Upper lobe of right lung (tissue), 1 donor: ENCODE measurements around the gene VWA5B1. TPM values are rescaled to one million over a fixed set of nuclear protein-coding genes. Genes with fewer than 3 reads are reported as not detected.

Experiments used
- ATAC-seq: fragments of 200-7000 bp; cut with Tn5 transposase; one replicate; pipeline ENCODE4 v1.9.1; 2020; ENCODE audit warnings: mild to moderate bottlenecking, moderate library complexity
- DNase-seq: peaks from one replicate; pipeline ENCODE4 v3.0.0-alpha.2; 2020
- H3K27ac ChIP-seq: fragments of 200-600 bp; one replicate; pipeline ENCODE4 v1.8.0; 2022
- H3K27me3 ChIP-seq: fragments of 200-600 bp; one replicate; pipeline ENCODE4 v1.8.0; 2022; ENCODE audit warnings: mild to moderate bottlenecking
- H3K36me3 ChIP-seq: fragments of 200-600 bp; one replicate; pipeline ENCODE4 v1.8.0; 2022
- H3K4me1 ChIP-seq: fragments of 200-600 bp; one replicate; pipeline ENCODE4 v1.8.0; 2022
- H3K4me3 ChIP-seq: fragments of 200-600 bp; one replicate; pipeline ENCODE4 v1.8.0; 2022; ENCODE audit warnings: mild to moderate bottlenecking
- H3K9me3 ChIP-seq: fragments of 200-600 bp; one replicate; pipeline ENCODE4 v1.8.0; 2022
- CTCF ChIP-seq: fragments of 200-600 bp; IDR thresholded peaks from one replicate; pipeline ENCODE4 v1.8.0; 2022; ENCODE audit warnings: antibody characterized with exemption
- intact Hi-C: fragments of 100-400 bp; cut with DNase I; formaldehyde crosslinking; loops from one replicate; pipeline ENCODE4 v1.11.0; 2022
- total RNA-seq: library from RNA; stranded (reverse); fragmentation: NEBNext Ultra II Directional; extraction: Animal tissue kit (Norgen Biotek cat#: 25700); gene quantifications from one replicate; pipeline ENCODE4 v1.2.1, GENCODE V29; 2021
- donor health status: DM: no; HTN: yes; CAD: no; lungs with severe emphysema.

Gene VWA5B1
- total RNA-seq, 1 donor from 2014 or later = 0.09 TPM

GRCh38 chr1:20399196-20399595, 108.5 kb downstream of the VWA5B1 start:
- H3K27ac ChIP-seq = no peak overlapping the region
- TF ChIP-seq CTCF = no peak
- DNase-seq (no peak), ATAC-seq (no peak)
- intact Hi-C loops = no loop called here
- peaks cover 3% of the 10 kb centered on the region for H3K9me3 ChIP-seq
- no peaks in the 10 kb centered on the region for H3K36me3 ChIP-seq
- H3K4me1 ChIP-seq = no peaks in the 10 kb centered on the region
- H3K4me3 ChIP-seq = no peak overlapping the region
- peaks cover 29% of the 10 kb centered on the region for H3K27me3 ChIP-seq

GRCh38 chr1:20399606-20400180, 109.0 kb downstream of the VWA5B1 start:
- H3K27me3 ChIP-seq = peaks cover 34% of the 10 kb centered on the region

GRCh38 chr1:20400341-20401177, 109.9 kb downstream of the VWA5B1 start:
- DNase-seq (no peak), ATAC-seq (no peak)
- peaks cover 41% of the 10 kb centered on the region for H3K27me3 ChIP-seq
- no peaks in the 10 kb centered on the region for H3K4me1 ChIP-seq
- H3K4me3 ChIP-seq = no peak overlapping the region
- no peaks in the 10 kb centered on the region for H3K9me3 ChIP-seq
- no peak overlapping the region for H3K27ac ChIP-seq
- intact Hi-C loops = no loop called here
- TF ChIP-seq CTCF = no peak
- no peaks in the 10 kb centered on the region for H3K36me3 ChIP-seq

More at GRCh38 chr1:20399606-20400180, 109.0 kb downstream of the VWA5B1 start:
- TF ChIP-seq CTCF = no peak
- intact Hi-C loops = no loop called here
- ATAC-seq (no peak), DNase-seq (no peak)
- H3K4me3 ChIP-seq = no peak overlapping the region
- H3K9me3 ChIP-seq = peaks cover 3% of the 10 kb centered on the region
- H3K27ac ChIP-seq = no peak overlapping the region
- H3K36me3 ChIP-seq = no peaks in the 10 kb centered on the region
- H3K4me1 ChIP-seq = no peaks in the 10 kb centered on the region

GRCh38 chr1:20401405-20402010, 110.8 kb downstream of the VWA5B1 start:
- Histone ChIP-seq H3K36me3 (no peaks in the 10 kb centered on the region), H3K4me3 (no peak overlapping the region), H3K4me1 (no peaks in the 10 kb centered on the region), H3K9me3 (no peaks in the 10 kb centered on the region), H3K27me3 (peaks cover 41% of the 10 kb centered on the region), H3K27ac (no peak overlapping the region)
- no peak for DNase-seq
- no peak for TF ChIP-seq CTCF
- intact Hi-C loops = no loop called here
- no peak for ATAC-seq

GRCh38 chr1:20402585-20403422, 112.1 kb downstream of the VWA5B1 start:
- Histone ChIP-seq H3K9me3 (no peaks in the 10 kb centered on the region), H3K4me3 (no peak overlapping the region), H3K27ac (no peak overlapping the region), H3K36me3 (no peaks in the 10 kb centered on the region), H3K27me3 (peaks cover 41% of the 10 kb centered on the region), H3K4me1 (no peaks in the 10 kb centered on the region)
- intact Hi-C loops = no loop called here
- DNase-seq (no peak), ATAC-seq (no peak)
- no peak for TF ChIP-seq CTCF
